CD4-positive, alpha-beta T cell (primary cell): ENCODE data around the gene LRRFIP2. TPM values are rescaled to one million over a fixed set of nuclear protein-coding genes. Genes with fewer than 3 reads are reported as not detected.

ENCODE experiments used
- ATAC-seq: fragments of 200-7000 bp; cut with Tn5 transposase; one replicate; pipeline ENCODE4 v1.10.0; 2022; ENCODE audit warnings: mild to moderate bottlenecking; ENCODE audit not compliant: poor library complexity
- CTCF ChIA-PET: fragments of 350-600 bp; sonication (Branson Sonifier 250); formaldehyde crosslinking; loops from one replicate; lab custom pipeline; 2021; ENCODE audit warnings: antibody characterized with exemption, inconsistent platforms; lab: Charles Lee
- POLR2A ChIA-PET: fragments of 350-600 bp; sonication (Branson Sonifier 250); formaldehyde crosslinking; loops from one replicate; lab custom pipeline; 2021; ENCODE audit warnings: antibody characterized with exemption, inconsistent platforms; lab: Charles Lee
- DNase-seq, 14 experiments: peaks; one replicate each; pipeline ENCODE4 v3.0.0-alpha.2; 2013 to 2020; ENCODE audit warnings: mixed read lengths in 2 of 14
- H3K27ac ChIP-seq, 2 donors: one replicate each; pipeline versions ENCODE4 v1.5.1 to v1.7.0; 2013; ENCODE audit warnings: low read length in 2 of 2, low read depth in 1 of 2, mild to moderate bottlenecking in 1 of 2
- H3K27me3 ChIP-seq, 2 experiments: 1 replicate in 1 of 2; 2 replicates in 1 of 2; pipeline versions ENCODE4 v1.6.1 to v1.7.0; 2013; ENCODE audit warnings: low read length in 2 of 2, control low read depth in 1 of 2, mild to moderate bottlenecking in 1 of 2, moderate library complexity in 1 of 2; ENCODE audit not compliant: insufficient read depth in 2 of 2, control insufficient read depth in 1 of 2
- H3K36me3 ChIP-seq: one replicate; pipeline ENCODE4 v1.6.1; 2013; ENCODE audit warnings: low read length, control low read depth; ENCODE audit not compliant: insufficient read depth
- H3K4me1 ChIP-seq: one replicate; pipeline ENCODE4 v1.6.1; 2013; ENCODE audit warnings: low read length, control low read depth; ENCODE audit not compliant: insufficient read depth
- H3K4me3 ChIP-seq: one replicate; pipeline ENCODE4 v1.5.1; 2013; ENCODE audit warnings: mild to moderate bottlenecking, low read length, moderate library complexity
- H3K9me3 ChIP-seq, 2 experiments: 1 replicate in 1 of 2; 2 replicates in 1 of 2; pipeline versions ENCODE4 v1.6.1 to v1.7.0; 2013; ENCODE audit warnings: low read length in 2 of 2, mild to moderate bottlenecking in 2 of 2, control low read depth in 1 of 2, moderate library complexity in 1 of 2; ENCODE audit not compliant: control insufficient read depth in 1 of 2, insufficient read depth in 1 of 2
- H3K27ac Mint-ChIP-seq: one replicate; pipeline ENCODE4 v1.8.0; 2020; ENCODE audit warnings: mixed read lengths
- H3K27me3 Mint-ChIP-seq: one replicate; pipeline ENCODE4 v1.8.0; 2021; ENCODE audit warnings: mixed read lengths
- H3K36me3 Mint-ChIP-seq: one replicate; pipeline ENCODE4 v1.8.0; 2021; ENCODE audit warnings: low read depth, mixed read lengths
- H3K4me1 Mint-ChIP-seq: one replicate; pipeline ENCODE4 v1.8.0; 2021; ENCODE audit warnings: low read depth, mixed read lengths
- H3K4me3 Mint-ChIP-seq: one replicate; pipeline ENCODE4 v1.8.0; 2020; ENCODE audit warnings: mild to moderate bottlenecking, mixed read lengths
- H3K9me3 Mint-ChIP-seq: one replicate; pipeline ENCODE4 v1.8.0; 2020; ENCODE audit warnings: mixed read lengths
- CTCF ChIP-seq: fragments of 200-600 bp; IDR thresholded peaks from one replicate; pipeline ENCODE4 v1.8.0; 2022; ENCODE audit warnings: antibody characterized with exemption, mild to moderate bottlenecking
- intact Hi-C, 2 experiments: fragments of 100-400 bp; cut with DNase I in 1 of 2; cut with micrococcal nuclease in 1 of 2; formaldehyde crosslinking; loops; one replicate each; pipeline versions ENCODE4 v1.15.1 to v1.9.0; 2023 to 2025; cut with DNase I, micrococcal nuclease
- total RNA-seq, 174 experiments: library from RNA in 2 of 174; stranded (reverse) in 2 of 174; gene quantifications; one replicate each; pipeline ENCODE4 v1.2.3 and lab custom pipeline; 2021 to 2026

Gene LRRFIP2
- total RNA-seq, 2 experiments from 2014 or later = 34.2 to 34.8 TPM

GRCh38 chr3:37067577-37067976, 106.8 kb downstream of the LRRFIP2 start:
- Histone ChIP-seq H3K4me3 (no peak overlapping the region), H3K9me3 (no peaks in the 10 kb centered on the region), H3K4me1 (no peaks in the 10 kb centered on the region), H3K36me3 (peaks cover 13% of the 10 kb centered on the region), H3K27me3 (no peaks in the 10 kb centered on the region), H3K27ac (no peak overlapping the region)
- TF ChIP-seq CTCF = no peak
- ATAC-seq (no peak), DNase-seq (no peak)
- ChIA-PET CTCF (no interaction called here), POLR2A (no interaction called here)
- intact Hi-C loops = no loop called here
- Mint-ChIP-seq H3K9me3 (no peaks in the 10 kb centered on the region), H3K36me3 (peaks cover 61% of the 10 kb centered on the region), H3K4me1 (no peaks in the 10 kb centered on the region), H3K4me3 (no peak overlapping the region), H3K27me3 (no peaks in the 10 kb centered on the region), H3K27ac (no peak overlapping the region)

- peaks cover 27% of the 10 kb centered on the region for H3K36me3 ChIP-seq
- ChIA-PET CTCF (no interaction called here), POLR2A (no interaction called here)
- intact Hi-C loops = no loop called here
- no peak overlapping the region for H3K27ac ChIP-seq
- ATAC-seq (no peak), DNase-seq (no peak)
- no peak for TF ChIP-seq CTCF
- H3K27me3 Mint-ChIP-seq = no peaks in the 10 kb centered on the region
- H3K4me3 Mint-ChIP-seq = no peak overlapping the region
- peaks cover 66% of the 10 kb centered on the region for H3K36me3 Mint-ChIP-seq
- no peaks in the 10 kb centered on the region for H3K9me3 ChIP-seq
- no peaks in the 10 kb centered on the region for H3K27me3 ChIP-seq
- no peak overlapping the region for H3K4me3 ChIP-seq
- H3K27ac Mint-ChIP-seq = no peak overlapping the region
- no peaks in the 10 kb centered on the region for H3K9me3 Mint-ChIP-seq
- no peaks in the 10 kb centered on the region for H3K4me1 ChIP-seq
- H3K4me1 Mint-ChIP-seq = no peaks in the 10 kb centered on the region
These were observed 109.6 kb downstream of the LRRFIP2 start for GRCh38 chr3:37064747-37065146.

GRCh38 chr3:37058117-37058516, 116.3 kb downstream of the LRRFIP2 start:
- H3K27me3 ChIP-seq = no peaks in the 10 kb centered on the region
- TF ChIP-seq CTCF = no peak
- CTCF ChIA-PET = no interaction called here
- H3K4me3 Mint-ChIP-seq = no peak overlapping the region
- no peaks in the 10 kb centered on the region for H3K27me3 Mint-ChIP-seq
- intact Hi-C loops = no loop called here
- no peak overlapping the region for H3K4me3 ChIP-seq
- no peaks in the 10 kb centered on the region for H3K9me3 Mint-ChIP-seq
- peaks cover 78% of the 10 kb centered on the region for H3K36me3 Mint-ChIP-seq
- H3K4me1 Mint-ChIP-seq = no peaks in the 10 kb centered on the region
- no peak overlapping the region for H3K27ac Mint-ChIP-seq
- ATAC-seq = no peak
- no peaks in the 10 kb centered on the region for H3K4me1 ChIP-seq
- no peak for DNase-seq
- no peaks in the 10 kb centered on the region for H3K9me3 ChIP-seq
- POLR2A ChIA-PET = interaction anchor here (1.1 kb wide), 1 partner anchor 65 kb away, joined by 3 read pairs; the partner anchor contains the start of genes EPM2AIP1 and MLH1
- H3K36me3 ChIP-seq = peaks cover 67% of the 10 kb centered on the region
- no peak overlapping the region for H3K27ac ChIP-seq
